Calu3 (cell line): ENCODE data around the gene SLIT1. TPM values are rescaled to one million over a fixed set of nuclear protein-coding genes. Genes with fewer than 3 reads are reported as not detected.

ENCODE experiments used
- BruUV-seq: library from RNA; stranded (reverse); fragments of 400-500 nt; replicated peaks from 2 replicates; lab custom pipeline; 2021; lab: Mats Ljungman, UMichigan
- CTCF ChIA-PET: fragments of 300-600 bp; sonication (Branson Sonifier 250); formaldehyde crosslinking; loops from one replicate; lab custom pipeline; 2022; ENCODE audit warnings: antibody characterized with exemption; lab: Charles Lee
- DNase-seq: peaks from one replicate; pipeline ENCODE4 v3.0.0; 2022
- H3K27ac Mint-ChIP-seq: one replicate; pipeline ENCODE4 v1.8.0; 2022; ENCODE audit warnings: mixed read lengths; ENCODE audit not compliant: unreplicated experiment
- H3K27me3 Mint-ChIP-seq: one replicate; pipeline ENCODE4 v1.8.0; 2022; ENCODE audit warnings: mixed read lengths; ENCODE audit not compliant: unreplicated experiment
- H3K36me3 Mint-ChIP-seq: one replicate; pipeline ENCODE4 v1.8.0; 2022; ENCODE audit warnings: mild to moderate bottlenecking, moderate library complexity, mixed read lengths; ENCODE audit not compliant: insufficient read depth, unreplicated experiment
- H3K4me1 Mint-ChIP-seq: one replicate; pipeline ENCODE4 v1.8.0; 2022; ENCODE audit warnings: mild to moderate bottlenecking, low read depth, mixed read lengths; ENCODE audit not compliant: unreplicated experiment
- H3K4me3 Mint-ChIP-seq: one replicate; pipeline ENCODE4 v1.8.0; 2022; ENCODE audit warnings: mild to moderate bottlenecking, low read depth, moderate library complexity, mixed read lengths; ENCODE audit not compliant: unreplicated experiment
- H3K9me3 Mint-ChIP-seq: one replicate; pipeline ENCODE4 v1.8.0; 2022; ENCODE audit warnings: low read depth, mixed read lengths; ENCODE audit not compliant: unreplicated experiment
- CTCF ChIP-seq: fragments of 200-600 bp; IDR thresholded peaks from one replicate; pipeline ENCODE4 v1.8.0; 2022; ENCODE audit warnings: antibody characterized with exemption; ENCODE audit not compliant: unreplicated experiment
- intact Hi-C: fragments of 100-400 bp; cut with micrococcal nuclease; formaldehyde crosslinking; loops from one replicate; pipeline ENCODE4 v1.10.0; 2022; ENCODE audit not compliant: unreplicated experiment
- total RNA-seq: library from RNA; stranded (reverse); gene quantifications from 2 replicates; pipeline ENCODE4 v1.2.3, GENCODE V29; 2022

The SLIT1 gene
- total RNA-seq, 1 experiment from 2014 or later, result not detected

DNA sequence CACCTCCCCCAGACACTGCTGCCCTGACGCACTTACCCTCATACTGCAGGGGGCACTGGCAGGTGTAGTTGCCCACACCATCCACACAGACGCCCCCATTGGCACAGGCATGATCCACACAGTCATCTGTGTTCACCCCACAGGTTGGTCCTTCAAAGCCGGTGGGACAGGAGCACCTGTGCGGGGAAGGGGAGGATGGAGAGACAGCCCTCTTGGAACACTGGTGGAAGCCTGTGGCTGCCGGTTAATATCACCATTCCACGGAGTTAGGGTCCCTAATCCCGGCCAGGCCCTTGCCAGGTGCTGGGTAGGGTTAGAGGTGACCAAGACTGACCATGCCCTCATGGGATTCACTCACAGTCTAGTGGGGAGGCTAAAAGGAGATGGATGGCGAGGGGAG is 171.8 kb downstream of the SLIT1 start:
- DNase-seq, result no peak
- Mint-ChIP-seq H3K27me3 (peaks cover 25% of the 10 kb centered on the region), H3K27ac (no peak overlapping the region), H3K4me3 (no peak overlapping the region), H3K36me3 (no peaks in the 10 kb centered on the region), H3K9me3 (no peaks in the 10 kb centered on the region), H3K4me1 (no peaks in the 10 kb centered on the region)
- TF ChIP-seq CTCF, result no peak
- CTCF ChIA-PET, result interaction anchor here (1.0 kb wide), 1 partner anchor 10 kb away, joined by 3 read pairs; no protein-coding TSS in a partner anchor
- intact Hi-C loops, result no loop called here
- BruUV-seq, result no TSS peak

DNA sequence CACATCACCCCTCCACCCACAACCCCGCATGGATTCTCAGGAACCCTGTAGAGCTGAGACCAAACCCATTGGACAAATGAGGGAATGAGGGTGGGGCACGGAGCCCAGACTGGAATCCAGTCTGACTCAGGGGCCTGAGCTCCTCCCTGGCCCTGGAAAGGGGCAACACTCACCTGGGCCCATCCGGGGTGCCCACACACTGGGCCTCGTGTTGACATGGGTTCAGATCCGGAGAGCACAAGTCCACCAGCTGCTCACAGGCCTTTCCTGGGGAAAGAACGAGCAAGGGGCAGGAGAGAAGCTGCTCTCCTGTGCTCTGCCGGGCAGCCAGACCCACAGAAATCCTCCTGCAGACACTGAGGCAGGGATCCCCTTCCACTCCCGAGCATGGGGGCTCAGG is 172.2 kb downstream of the SLIT1 start:
- intact Hi-C loops, result no loop called here
- no peak for DNase-seq
- H3K36me3 Mint-ChIP-seq, result no peaks in the 10 kb centered on the region
- H3K27me3 Mint-ChIP-seq, result peaks cover 25% of the 10 kb centered on the region
- H3K9me3 Mint-ChIP-seq, result no peaks in the 10 kb centered on the region
- BruUV-seq, result no TSS peak
- CTCF ChIA-PET, result interaction anchor here (0.9 to 1.0 kb wide), 2 partner anchors 11 to 12 kb away, joined by 3 read pairs; no protein-coding TSS in a partner anchor
- H3K4me1 Mint-ChIP-seq, result no peaks in the 10 kb centered on the region
- no peak overlapping the region for H3K4me3 Mint-ChIP-seq
- TF ChIP-seq CTCF, result no peak
- no peak overlapping the region for H3K27ac Mint-ChIP-seq

DNA sequence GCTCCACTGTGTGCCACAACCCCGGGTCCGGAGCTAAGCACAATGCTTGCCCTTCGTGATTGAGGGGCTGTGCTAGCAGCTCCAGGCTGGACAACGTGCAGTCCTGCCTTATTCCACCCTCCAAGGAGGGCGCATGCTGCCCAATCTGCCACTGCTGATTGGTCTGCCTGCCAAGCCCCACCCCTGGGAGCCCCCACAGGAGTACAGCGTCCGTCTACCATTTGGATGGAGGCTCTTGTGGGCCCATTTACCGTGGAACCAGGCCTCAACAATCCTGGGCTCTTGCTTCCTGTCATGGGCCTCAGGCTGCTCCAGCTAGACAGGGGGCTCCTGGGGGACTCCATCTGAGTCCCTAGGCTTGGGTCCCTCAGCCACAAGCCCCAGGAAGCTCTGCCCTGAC is 173.3 kb downstream of the SLIT1 start:
- BruUV-seq, result no TSS peak
- intact Hi-C loops, result no loop called here
- no peak overlapping the region for H3K4me3 Mint-ChIP-seq
- no peaks in the 10 kb centered on the region for H3K36me3 Mint-ChIP-seq
- TF ChIP-seq CTCF, result no peak
- H3K9me3 Mint-ChIP-seq, result no peaks in the 10 kb centered on the region
- H3K27ac Mint-ChIP-seq, result no peak overlapping the region
- no peak for DNase-seq
- H3K4me1 Mint-ChIP-seq, result no peaks in the 10 kb centered on the region
- H3K27me3 Mint-ChIP-seq, result peaks cover 25% of the 10 kb centered on the region
- CTCF ChIA-PET, result interaction anchor here (0.9 kb wide), 1 partner anchor 10 kb away, joined by 3 read pairs; no protein-coding TSS in a partner anchor

DNA sequence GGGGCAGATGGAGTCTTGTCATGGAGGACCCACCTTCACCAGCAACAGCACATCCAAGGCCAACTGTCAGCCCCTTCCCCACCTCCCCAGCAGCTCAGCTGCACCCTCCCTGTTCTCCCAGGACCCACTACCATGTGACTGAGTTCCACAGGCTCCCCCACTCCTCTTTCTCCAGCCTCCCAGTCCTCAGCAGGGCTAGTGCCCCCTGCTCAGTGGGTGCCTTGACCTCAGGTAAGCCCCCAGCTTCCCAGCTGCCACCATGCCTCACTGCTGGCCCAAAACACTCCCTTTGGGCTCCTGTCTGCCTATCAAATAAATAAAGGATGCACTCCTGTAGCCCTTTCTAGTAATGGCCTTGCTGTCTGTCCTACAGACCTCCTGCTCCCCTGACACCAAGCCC is 174.4 kb downstream of the SLIT1 start:
- no TSS peak for BruUV-seq
- no peak for TF ChIP-seq CTCF
- Mint-ChIP-seq H3K27ac (no peak overlapping the region), H3K9me3 (peaks cover 2% of the 10 kb centered on the region), H3K4me1 (no peaks in the 10 kb centered on the region), H3K27me3 (peaks cover 25% of the 10 kb centered on the region), H3K36me3 (no peaks in the 10 kb centered on the region), H3K4me3 (no peak overlapping the region)
- intact Hi-C loops, result no loop called here
- no peak for DNase-seq
- CTCF ChIA-PET, result interaction anchor here (0.6 to 0.7 kb wide), 2 partner anchors 19 to 32 kb away, joined by 4 read pairs; no protein-coding TSS in a partner anchor
